Ishikawa (cell line): ENCODE measurements around the gene TPRG1.

Experiments used
- CEBPB ChIP-seq: IDR thresholded peaks from 2 replicates; pipeline ENCODE4 v1.6.1; 2012
- CREB1 ChIP-seq: IDR thresholded peaks from 2 replicates; pipeline ENCODE4 v1.6.1; 2012; ENCODE audit warnings: low read depth
- EGR1 ChIP-seq: IDR thresholded peaks from 2 replicates; pipeline ENCODE4 v1.6.1; 2012
- EP300 ChIP-seq: IDR thresholded peaks from 2 replicates; pipeline ENCODE4 v1.6.1; 2012; ENCODE audit warnings: borderline replicate concordance
- FOXM1 ChIP-seq: IDR thresholded peaks from 2 replicates; pipeline ENCODE4 v1.6.1; 2012; ENCODE audit warnings: low read depth, borderline replicate concordance
- MAX ChIP-seq: IDR thresholded peaks from 2 replicates; pipeline ENCODE4 v1.6.1; 2012
- NFIC ChIP-seq: IDR thresholded peaks from 2 replicates; pipeline ENCODE4 v1.6.1; 2012
- RAD21 ChIP-seq: IDR thresholded peaks from 2 replicates; pipeline ENCODE4 v1.6.1; 2012; ENCODE audit warnings: low read depth
- REST ChIP-seq: IDR thresholded peaks from 2 replicates; pipeline ENCODE4 v1.6.1; 2012; ENCODE audit warnings: low read depth, mild to moderate bottlenecking
- TAF1 ChIP-seq: IDR thresholded peaks from 2 replicates; pipeline ENCODE4 v1.6.1; 2012; ENCODE audit warnings: low read depth, mild to moderate bottlenecking
- TCF12 ChIP-seq: IDR thresholded peaks from 2 replicates; pipeline ENCODE4 v1.6.1; 2012; ENCODE audit warnings: low read depth
- TEAD4 ChIP-seq: IDR thresholded peaks from 2 replicates; pipeline ENCODE4 v1.6.1; 2012
- YY1 ChIP-seq: IDR thresholded peaks from 2 replicates; pipeline ENCODE4 v1.6.1; 2012; ENCODE audit warnings: low read depth
- ZBTB7A ChIP-seq: IDR thresholded peaks from 2 replicates; pipeline ENCODE4 v1.6.1; 2012; ENCODE audit warnings: low read depth
- TF ChIP-seq, protein P1 (sequence below): IDR thresholded peaks from 2 replicates; pipeline ENCODE4 v1.6.1; 2012

Gene TPRG1

DNA sequence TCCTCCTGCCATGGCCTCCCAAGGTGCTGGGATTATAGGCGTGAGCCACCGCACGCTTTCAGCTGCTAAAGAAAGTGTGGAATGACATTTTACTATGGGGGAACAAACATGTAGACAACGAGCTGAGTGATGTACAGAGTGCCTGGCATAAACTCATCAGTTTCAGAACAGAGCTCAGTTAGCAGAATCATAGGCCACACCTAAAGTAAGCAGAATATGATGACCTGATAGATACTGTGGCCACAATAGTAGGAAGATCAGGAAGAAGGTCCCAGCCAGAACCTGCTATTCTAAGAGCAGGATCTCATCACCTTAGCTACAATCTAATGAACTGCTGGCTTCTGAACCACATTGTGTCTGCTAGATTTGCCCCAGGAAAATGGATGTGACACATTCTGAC lies 158.3 kb downstream of the TPRG1 start:
- TF ChIP-seq TAF1 (no peak), CEBPB (no peak), FOXM1 (no peak), NFIC (no peak), RAD21 (no peak), YY1 (no peak), CREB1 (no peak), TEAD4 (no peak), EP300 (no peak), ZBTB7A (no peak), MAX (no peak)
- TF ChIP-seq, protein P1, sequence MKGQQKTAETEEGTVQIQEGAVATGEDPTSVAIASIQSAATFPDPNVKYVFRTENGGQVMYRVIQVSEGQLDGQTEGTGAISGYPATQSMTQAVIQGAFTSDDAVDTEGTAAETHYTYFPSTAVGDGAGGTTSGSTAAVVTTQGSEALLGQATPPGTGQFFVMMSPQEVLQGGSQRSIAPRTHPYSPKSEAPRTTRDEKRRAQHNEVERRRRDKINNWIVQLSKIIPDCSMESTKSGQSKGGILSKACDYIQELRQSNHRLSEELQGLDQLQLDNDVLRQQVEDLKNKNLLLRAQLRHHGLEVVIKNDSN: no peak

- TF ChIP-seq EP300: no peak
Observed at GRCh38 chr3:189331002-189331418, 159.2 kb downstream of the TPRG1 start.

DNA sequence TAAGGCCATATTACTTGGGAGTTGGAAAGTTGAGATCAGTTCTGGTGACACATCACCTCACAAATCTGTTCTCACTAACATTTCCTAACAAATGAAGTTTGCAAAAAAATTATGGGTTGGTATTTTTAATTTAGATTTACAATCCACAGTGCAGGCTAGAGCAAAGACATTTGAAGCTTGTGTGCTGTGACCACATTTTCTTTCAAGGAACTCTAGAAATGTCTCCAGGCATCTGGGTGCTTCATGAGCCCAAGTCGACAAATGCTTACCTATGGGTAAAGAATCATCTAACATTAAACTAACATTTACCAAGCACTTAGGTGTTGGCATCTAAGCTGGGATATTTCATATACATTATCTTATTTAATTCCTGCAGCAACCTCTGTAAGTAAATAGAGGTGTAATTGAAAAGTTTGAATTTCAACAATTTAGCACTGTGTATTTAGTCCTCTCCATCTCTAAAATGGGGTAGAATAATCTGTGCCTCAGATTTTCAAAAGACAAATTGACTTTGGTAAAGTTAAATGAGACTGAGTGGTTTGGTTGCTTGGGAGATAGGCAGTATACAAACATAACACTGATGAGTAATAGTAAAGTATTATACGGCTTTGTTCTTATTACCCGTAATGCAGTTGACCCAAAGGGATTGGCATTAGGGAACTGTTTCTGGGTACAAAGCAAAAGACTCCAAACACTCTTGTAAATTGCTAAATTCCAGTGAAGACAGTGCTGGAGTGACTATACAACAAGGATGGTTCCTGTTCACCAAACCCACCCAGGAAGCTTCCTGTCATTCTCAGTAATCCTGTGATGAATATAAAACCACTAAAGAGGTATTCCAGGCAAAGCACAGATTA lies 162.5 kb downstream of the TPRG1 start:
- TF ChIP-seq CEBPB: no peak
- no peak for TF ChIP-seq EGR1
- TF ChIP-seq TEAD4: no peak
- no peak for TF ChIP-seq TCF12
- no peak for TF ChIP-seq FOXM1

GRCh38 chr3:189337673-189338091 lies 165.9 kb downstream of the TPRG1 start:
- TF ChIP-seq CEBPB (no peak), TAF1 (no peak), YY1 (peak; percentile 70), CREB1 (no peak), MAX (peak; percentile 57; the same call in 1 of the 2 replicates), RAD21 (no peak), ZBTB7A (no peak), NFIC (peak; percentile 29), EGR1 (no peak), TCF12 (no peak; the same call in 1 of the 2 replicates), EP300 (peak; percentile 49; the same call in 1 of the 2 replicates), FOXM1 (no peak), TEAD4 (peak; percentile 78), REST (no peak)
- TF ChIP-seq, protein P1: no peak

DNA sequence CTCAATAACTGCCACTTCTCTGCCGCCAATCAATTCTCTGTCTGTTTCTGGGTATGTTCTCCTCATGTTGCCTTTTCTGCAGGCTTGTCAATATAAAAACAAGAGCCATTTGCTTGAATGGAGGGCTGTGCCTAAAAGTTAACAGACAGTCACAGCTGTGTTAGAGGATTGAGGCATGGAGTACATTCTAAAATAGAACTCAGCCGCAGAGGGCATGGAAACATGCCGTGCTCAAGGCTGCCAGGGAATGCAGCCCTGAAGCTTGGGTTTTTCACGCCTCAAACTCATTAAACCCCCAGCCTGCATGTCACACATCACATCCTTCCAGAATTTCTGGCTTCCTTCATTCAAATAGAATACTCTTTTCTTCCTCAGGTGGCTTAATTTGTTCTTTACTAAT lies 166.6 kb downstream of the TPRG1 start:
- TF ChIP-seq EGR1 (no peak), MAX (peak; percentile 42; the same call in 1 of the 2 replicates)

GRCh38 chr3:189339996-189340395 lies 168.2 kb downstream of the TPRG1 start:
- TF ChIP-seq RAD21 (no peak), MAX (no peak), NFIC (no peak), CEBPB (no peak), ZBTB7A (no peak), FOXM1 (no peak), CREB1 (no peak), YY1 (no peak), EGR1 (no peak), EP300 (no peak), TAF1 (no peak), REST (no peak), TEAD4 (no peak)
- TF ChIP-seq, protein P1: no peak
